ENCODE measurements around the gene WARS2. TPM values are rescaled to one million over a fixed set of nuclear protein-coding genes. Genes with fewer than 3 reads are reported as not detected.

The WARS2 gene
- total RNA-seq, 1 donor from 2014 or later = 13.5 TPM

GRCh38 chr1:119032986-119033385, 107.5 kb downstream of the WARS2 start:
- no peak overlapping the region for H3K9ac ChIP-seq
- H3K9me3 ChIP-seq (ENCODE audit: low read depth) = no peaks in the 10 kb centered on the region
- H3K36me3 Mint-ChIP-seq = no peaks in the 10 kb centered on the region
- H3K27ac Mint-ChIP-seq = no peak overlapping the region
- no peak overlapping the region for H2AFZ ChIP-seq (replicated peaks)
- no peaks in the 10 kb centered on the region for H4K20me1 ChIP-seq (ENCODE audit: low read depth)
- TF ChIP-seq EZH2phosphoT487 (IDR thresholded peaks at IDR 0.05) (no peak), EZH2 (IDR thresholded peaks at IDR 0.05) (no peak), CTCF (IDR thresholded peaks at IDR 0.05) (no peak)
- peaks cover 20% of the 10 kb centered on the region for H3K4me1 ChIP-seq
- peaks cover 8% of the 10 kb centered on the region for H3K4me1 Mint-ChIP-seq
- H3K4me3 ChIP-seq = no peak overlapping the region
- no peaks in the 10 kb centered on the region for H3K79me2 ChIP-seq (ENCODE audit: low read depth)
- H3K27me3 ChIP-seq = no peaks in the 10 kb centered on the region
- no peak overlapping the region for H3K4me3 Mint-ChIP-seq
- no peak overlapping the region for H3K4me2 ChIP-seq
- H3K27ac ChIP-seq = no peak overlapping the region
- no peak for DNase-seq (ENCODE audit: low spot score)
- H3F3A ChIP-seq (ENCODE audit: low read depth) = no peaks in the 10 kb centered on the region
- no peaks in the 10 kb centered on the region for H3K27me3 Mint-ChIP-seq (ENCODE audit: insufficient read depth, low read depth)
- H3K9me3 Mint-ChIP-seq = no peaks in the 10 kb centered on the region
- H3K36me3 ChIP-seq = no peaks in the 10 kb centered on the region

DNA sequence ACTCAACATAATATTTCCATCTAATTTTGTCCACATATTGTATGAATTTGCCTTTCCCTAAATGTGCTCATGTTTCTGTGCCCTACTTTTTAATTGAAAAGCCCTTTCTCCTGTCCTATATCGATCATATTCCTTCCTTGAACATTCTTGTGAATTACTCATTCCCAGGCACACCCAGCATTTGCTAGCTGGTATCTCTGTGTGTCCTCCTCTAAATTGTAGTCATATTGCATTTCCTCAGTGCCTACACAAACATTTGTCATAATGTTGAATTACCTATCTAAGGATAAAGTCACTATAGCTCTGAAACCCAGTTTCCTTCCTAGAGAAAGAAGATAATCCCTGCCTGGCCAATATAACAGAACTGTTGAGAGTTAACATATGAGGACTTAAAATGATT, 112.7 kb downstream of the WARS2 start:
- Histone ChIP-seq H3K27ac (no peak overlapping the region), H3F3A (ENCODE audit: low read depth) (no peaks in the 10 kb centered on the region), H3K4me2 (peak overlapping the region; percentile 9), H3K4me3 (no peak overlapping the region), H3K27me3 (no peaks in the 10 kb centered on the region), H3K4me1 (peaks cover 10% of the 10 kb centered on the region), H3K36me3 (no peaks in the 10 kb centered on the region), H3K9ac (no peak overlapping the region), H2AFZ (replicated peaks) (no peak overlapping the region), H4K20me1 (ENCODE audit: low read depth) (no peaks in the 10 kb centered on the region), H3K9me3 (ENCODE audit: low read depth) (no peaks in the 10 kb centered on the region), H3K79me2 (ENCODE audit: low read depth) (no peaks in the 10 kb centered on the region)
- no peak overlapping the region for H3K4me3 Mint-ChIP-seq
- no peak overlapping the region for H3K27ac Mint-ChIP-seq
- H3K4me1 Mint-ChIP-seq = peaks cover 5% of the 10 kb centered on the region
- TF ChIP-seq EZH2 (IDR thresholded peaks at IDR 0.05) = no peak
- no peak for TF ChIP-seq EZH2phosphoT487 (IDR thresholded peaks at IDR 0.05)
- no peak for TF ChIP-seq CTCF (IDR thresholded peaks at IDR 0.05)
- no peaks in the 10 kb centered on the region for H3K36me3 Mint-ChIP-seq
- H3K9me3 Mint-ChIP-seq = no peaks in the 10 kb centered on the region
- DNase-seq (ENCODE audit: low spot score) = no peak
- H3K27me3 Mint-ChIP-seq (ENCODE audit: insufficient read depth, low read depth) = no peaks in the 10 kb centered on the region

DNA sequence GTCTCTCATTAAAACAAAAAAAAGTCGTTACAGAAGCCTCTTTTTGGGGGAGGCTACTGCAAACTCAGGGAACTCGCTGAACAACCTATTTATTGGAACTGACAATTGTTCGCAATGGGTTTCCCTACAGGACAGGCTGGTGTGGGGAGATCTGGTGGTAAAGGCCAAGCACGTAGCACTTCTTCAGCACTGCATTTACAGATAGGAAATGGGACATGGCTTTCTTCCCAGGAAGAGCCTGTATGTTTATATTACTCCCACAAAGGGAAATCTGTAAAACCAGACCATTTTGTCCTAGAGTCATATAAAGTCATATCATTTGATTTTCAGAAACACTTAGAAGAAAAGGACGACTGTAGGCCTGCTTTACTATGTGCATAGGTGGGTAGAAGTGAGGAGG, 113.5 kb downstream of the WARS2 start:
- no peaks in the 10 kb centered on the region for H3K9me3 Mint-ChIP-seq
- no peaks in the 10 kb centered on the region for H4K20me1 ChIP-seq (ENCODE audit: low read depth)
- H3K4me3 ChIP-seq = no peak overlapping the region
- H2AFZ ChIP-seq (replicated peaks) = no peak overlapping the region
- DNase-seq (ENCODE audit: low spot score) = no peak
- H3K4me3 Mint-ChIP-seq = no peak overlapping the region
- TF ChIP-seq EZH2phosphoT487 (IDR thresholded peaks at IDR 0.05) (no peak), CTCF (IDR thresholded peaks at IDR 0.05) (no peak), EZH2 (IDR thresholded peaks at IDR 0.05) (no peak)
- H3K4me1 ChIP-seq = peaks cover 10% of the 10 kb centered on the region
- H3K79me2 ChIP-seq (ENCODE audit: low read depth) = no peaks in the 10 kb centered on the region
- no peaks in the 10 kb centered on the region for H3K36me3 ChIP-seq
- no peak overlapping the region for H3K27ac ChIP-seq
- no peak overlapping the region for H3K27ac Mint-ChIP-seq
- no peaks in the 10 kb centered on the region for H3K27me3 ChIP-seq
- H3K4me1 Mint-ChIP-seq = peaks cover 5% of the 10 kb centered on the region
- no peaks in the 10 kb centered on the region for H3K9me3 ChIP-seq (ENCODE audit: low read depth)
- H3K36me3 Mint-ChIP-seq = no peaks in the 10 kb centered on the region
- H3K27me3 Mint-ChIP-seq (ENCODE audit: insufficient read depth, low read depth) = no peaks in the 10 kb centered on the region
- H3K9ac ChIP-seq = no peak overlapping the region
- no peak overlapping the region for H3K4me2 ChIP-seq
- no peaks in the 10 kb centered on the region for H3F3A ChIP-seq (ENCODE audit: low read depth)

Measured in neural progenitor cell (in vitro differentiated cells).